ENCODE measurements around the gene BBOX1. TPM values are rescaled to one million over a fixed set of nuclear protein-coding genes. Genes with fewer than 3 reads are reported as not detected.

Gene BBOX1
- total RNA-seq, 1 donor from 2014 or later = 26.2 TPM

DNA sequence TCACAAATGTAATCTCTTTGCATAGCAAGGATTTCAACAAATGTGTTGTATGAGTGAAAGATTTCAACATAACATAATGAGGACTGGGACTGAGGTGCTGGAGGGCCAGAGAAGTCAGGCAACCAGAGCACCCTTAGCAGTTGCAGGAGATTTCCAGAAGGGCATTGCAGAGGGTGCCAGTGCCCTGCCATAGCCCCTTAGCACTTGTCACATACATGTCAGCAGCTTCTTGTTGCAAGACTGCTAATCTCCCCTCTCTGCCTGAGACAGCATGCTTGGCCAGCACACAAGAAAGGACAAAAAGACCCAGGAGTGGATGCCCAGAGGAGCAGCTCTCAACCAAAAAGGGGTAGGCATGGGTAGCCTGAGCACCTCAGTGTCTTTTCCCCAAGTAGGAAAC, 43.2 kb downstream of the BBOX1 start:
- no peak for DNase-seq (ENCODE audit: low spot score)

DNA sequence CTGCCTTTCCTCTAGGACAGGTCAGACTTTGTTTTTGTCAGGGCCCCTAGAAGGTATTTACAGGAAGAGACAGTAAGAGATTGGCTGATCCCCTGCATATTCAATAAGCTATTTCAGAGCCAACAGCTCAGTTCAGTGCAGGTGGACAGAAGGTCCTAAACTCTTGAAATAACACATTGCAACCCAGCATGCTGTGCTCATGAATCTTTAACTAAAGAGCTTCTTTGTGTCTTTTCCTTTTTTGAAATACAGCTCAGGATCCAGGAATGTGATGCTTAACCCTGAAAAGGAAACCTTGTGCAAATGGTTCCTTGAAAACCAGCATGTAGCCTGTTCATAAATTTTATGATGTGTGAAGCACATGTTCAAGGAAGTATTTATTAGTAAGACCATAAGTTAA, 43.9 kb downstream of the BBOX1 start:
- DNase-seq (ENCODE audit: low spot score) = no peak

DNA sequence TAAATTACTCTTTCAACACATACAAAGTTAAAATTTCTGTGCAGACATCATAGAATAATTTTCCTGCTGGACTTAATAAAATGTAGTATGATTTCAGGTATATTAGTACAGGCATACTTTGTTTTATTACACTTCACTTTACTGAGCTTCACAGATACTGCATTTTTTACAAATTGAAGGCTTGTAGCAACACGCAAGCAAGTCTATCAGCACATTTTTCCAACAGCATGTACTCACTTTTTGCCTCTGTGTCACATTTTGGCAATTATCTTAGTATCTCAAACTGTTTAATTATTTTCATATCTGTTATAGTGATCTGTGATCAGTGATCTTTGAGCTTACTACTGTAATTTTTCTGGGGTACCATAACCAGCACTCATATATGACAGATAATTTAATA, 44.5 kb downstream of the BBOX1 start:
- no peak for DNase-seq (ENCODE audit: low spot score)

DNA sequence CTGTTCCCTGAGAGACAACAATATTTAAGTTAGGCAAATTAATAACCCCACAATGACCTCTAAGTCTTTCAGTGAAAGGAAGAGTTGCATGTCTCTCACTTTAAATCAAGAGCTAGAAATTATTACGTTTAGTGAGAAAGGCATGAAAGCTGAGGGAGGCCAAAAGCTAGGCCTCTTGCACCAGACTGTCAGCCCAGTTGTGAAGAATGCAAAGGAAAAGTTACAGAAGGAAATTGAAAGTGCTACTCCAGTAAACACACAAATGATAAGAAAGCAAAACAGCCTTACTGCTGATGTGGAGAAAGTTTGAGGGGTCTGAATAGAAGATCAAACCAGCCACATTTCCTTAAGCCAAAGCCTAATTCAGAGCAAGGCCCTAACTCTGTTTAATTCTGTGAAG, 45.0 kb downstream of the BBOX1 start:
- DNase-seq (ENCODE audit: low spot score) = no peak

DNA sequence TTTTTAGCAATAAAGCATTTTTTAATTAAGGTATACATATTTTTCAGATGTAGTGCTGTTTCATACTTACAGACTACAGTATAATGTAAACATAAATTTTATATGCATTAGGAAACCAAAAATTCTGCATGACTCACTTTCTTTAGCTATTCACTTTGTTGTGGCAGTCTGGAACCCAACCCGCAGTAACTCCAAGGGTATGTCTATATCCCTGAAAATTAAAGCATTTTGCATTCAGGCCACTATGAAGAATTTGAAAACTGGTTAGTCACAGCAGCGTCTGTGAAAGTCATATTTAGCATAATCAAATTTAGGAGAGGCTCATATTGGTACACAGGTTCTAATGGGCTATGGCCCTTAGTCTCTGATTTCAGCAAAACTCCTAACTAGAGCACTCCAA, 46.8 kb downstream of the BBOX1 start:
- DNase-seq (ENCODE audit: low spot score) = no peak

DNA sequence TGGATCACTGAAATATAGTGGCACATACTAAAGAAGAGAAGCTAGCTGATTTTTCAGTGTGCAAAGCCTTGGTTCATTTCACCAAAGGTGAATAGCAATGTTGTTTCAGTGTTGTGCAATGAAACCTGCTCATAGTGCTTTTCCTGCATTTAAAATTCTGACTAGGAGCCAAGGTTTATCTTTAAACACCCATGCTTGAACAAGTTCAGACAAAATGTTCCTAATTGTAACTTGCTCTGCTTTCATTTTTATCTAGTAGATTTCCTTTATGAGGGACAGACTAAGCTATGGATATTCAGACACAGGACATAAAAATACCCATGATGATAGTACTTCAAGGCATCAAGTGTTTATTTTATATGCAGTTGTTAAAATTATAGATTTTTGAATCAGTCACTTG, 47.7 kb downstream of the BBOX1 start:
- no peak for DNase-seq (ENCODE audit: low spot score)

DNA sequence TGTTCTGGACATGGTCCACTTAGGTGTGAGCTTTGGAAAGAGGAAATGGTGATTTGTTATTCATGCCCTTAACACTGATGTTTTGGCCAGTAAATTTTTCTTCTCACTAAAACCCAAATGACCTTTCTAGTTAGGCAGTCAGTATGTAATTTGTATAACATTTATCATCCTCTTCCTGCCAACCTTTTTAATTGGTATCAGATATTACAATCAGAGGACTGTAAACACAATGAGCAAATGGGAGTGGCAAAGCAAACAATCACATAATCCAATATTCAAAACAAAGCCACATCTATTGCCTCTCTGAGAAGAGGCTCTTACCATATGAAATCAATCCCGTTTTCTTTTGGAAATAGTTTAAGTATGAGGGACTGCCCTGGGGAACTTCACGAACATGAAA, 49.1 kb downstream of the BBOX1 start:
- DNase-seq (ENCODE audit: low spot score) = peak; percentile 18

DNA sequence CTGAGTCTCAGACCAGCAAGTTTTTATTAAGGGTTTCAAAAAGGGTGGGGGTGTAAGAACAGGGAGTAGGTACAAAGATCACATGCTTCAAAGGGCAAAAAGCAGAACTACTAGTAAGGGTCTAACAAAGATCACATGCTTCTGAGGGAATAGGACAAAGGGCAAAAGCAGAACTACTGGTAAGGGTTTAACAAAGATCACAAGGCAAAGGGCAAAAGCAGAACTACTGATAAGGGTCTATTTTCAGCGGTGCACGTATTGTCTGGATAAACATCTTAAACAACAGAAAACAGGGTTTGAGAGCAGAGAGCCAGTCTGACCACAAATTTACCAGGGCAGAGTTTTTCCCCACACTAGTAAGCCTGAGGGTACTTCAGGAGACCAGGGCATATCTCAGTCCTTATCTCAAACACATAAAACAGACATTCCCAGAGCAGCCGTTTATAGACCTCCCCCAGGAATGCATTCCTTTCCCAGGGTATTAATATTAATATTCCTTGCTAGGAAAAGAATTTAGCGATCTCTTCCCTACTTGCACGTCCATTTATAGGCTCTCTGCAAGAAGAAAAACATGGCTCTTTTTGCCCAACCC, 49.8 kb downstream of the BBOX1 start:
- peak; percentile 42 for DNase-seq (ENCODE audit: low spot score)

DNA sequence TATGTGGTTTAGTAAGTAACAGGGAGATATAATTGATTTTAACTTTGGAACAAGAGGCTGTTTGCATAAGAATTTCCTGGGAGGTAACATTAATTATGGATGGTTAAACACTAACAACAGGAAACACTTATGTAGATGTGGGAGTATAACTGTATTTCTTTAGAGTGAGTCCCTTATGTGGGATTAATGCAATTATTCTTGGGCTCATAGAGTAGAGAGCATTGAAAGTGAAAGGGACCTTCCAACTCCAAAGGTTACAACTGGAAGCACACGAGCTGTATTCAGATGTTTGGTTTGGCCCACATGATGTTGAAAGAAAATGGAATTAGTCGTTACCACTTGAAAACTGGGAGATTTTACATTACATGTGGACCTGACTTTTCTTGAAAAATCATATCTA, 53.5 kb downstream of the BBOX1 start:
- DNase-seq (ENCODE audit: low spot score) = no peak

DNA sequence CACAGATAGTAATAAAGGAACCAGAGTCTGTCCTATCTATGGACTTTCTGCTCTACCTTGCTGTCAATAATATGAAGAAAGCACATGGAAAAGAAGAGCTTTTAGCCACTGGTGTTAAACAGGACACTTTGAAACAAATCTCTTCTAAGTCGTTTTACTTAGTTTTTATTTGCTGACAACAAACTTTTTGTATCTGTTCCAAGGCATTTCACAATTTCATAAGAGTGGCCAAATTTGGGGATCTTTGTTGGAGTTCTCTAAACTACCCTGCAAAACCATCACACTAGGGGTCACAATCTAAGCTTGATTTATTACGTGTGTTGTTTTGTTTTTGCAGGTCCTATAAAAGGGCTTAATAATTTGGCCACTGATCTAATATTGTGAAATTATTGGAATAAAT, 54.4 kb downstream of the BBOX1 start:
- no peak for DNase-seq (ENCODE audit: low spot score)

DNA sequence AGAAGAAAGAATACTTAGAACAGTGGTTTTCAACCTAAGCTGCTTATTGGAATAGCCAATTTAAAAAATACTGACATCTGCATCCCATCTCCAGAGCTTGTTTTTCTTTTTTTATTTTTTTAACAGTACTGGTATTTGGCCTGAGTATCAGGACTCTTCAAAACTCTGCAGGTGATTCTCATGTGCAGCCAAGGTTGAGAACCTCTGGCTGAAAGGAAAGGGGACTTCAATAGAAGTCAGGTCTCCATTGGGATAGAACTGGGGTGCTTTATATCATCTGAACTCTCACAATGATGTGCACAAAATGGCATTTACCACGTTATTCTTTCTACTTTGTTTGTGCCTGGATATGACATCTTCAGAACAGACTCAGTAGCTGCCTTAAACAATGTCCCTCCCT, 55.3 kb downstream of the BBOX1 start:
- DNase-seq (ENCODE audit: low spot score) = no peak

DNA sequence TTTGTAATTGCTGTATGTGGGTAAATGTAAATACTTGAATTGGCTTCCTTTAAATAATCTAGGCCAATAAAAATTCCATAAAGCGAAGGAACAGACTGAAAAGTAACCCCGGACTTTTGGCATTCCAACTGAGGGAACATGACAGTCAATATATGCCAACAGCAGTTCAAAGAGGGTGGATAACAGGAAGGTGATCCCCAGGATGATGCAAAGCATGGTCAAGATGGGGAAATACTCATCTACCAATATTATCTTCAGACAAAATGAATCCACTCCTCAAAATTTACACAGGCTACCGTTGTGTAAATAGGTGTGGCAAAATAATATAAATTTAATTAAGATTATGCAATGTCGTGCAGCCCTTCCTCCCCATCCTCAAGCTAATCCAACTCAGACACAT, 56.9 kb downstream of the BBOX1 start:
- DNase-seq (ENCODE audit: low spot score) = no peak

DNA sequence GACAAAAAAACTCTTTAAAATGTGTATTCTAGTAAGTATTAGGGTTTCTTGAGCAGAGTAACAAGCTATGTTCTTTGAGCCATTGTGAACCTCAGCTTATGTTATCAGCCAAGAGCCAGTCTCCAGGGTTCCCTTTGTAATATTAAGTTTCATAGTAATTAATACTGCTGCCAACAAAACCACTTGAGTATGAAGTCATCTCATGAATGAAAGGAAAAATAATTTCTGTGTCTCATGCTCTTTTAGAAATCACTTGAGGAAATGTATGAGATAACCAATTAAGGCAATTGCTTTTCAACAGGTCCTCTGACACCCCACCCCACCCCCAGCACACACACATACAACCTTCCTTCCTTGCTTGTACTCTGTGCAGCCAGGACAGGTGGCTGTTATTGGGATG, 59.9 kb downstream of the BBOX1 start:
- no peak for DNase-seq (ENCODE audit: low spot score)

DNA sequence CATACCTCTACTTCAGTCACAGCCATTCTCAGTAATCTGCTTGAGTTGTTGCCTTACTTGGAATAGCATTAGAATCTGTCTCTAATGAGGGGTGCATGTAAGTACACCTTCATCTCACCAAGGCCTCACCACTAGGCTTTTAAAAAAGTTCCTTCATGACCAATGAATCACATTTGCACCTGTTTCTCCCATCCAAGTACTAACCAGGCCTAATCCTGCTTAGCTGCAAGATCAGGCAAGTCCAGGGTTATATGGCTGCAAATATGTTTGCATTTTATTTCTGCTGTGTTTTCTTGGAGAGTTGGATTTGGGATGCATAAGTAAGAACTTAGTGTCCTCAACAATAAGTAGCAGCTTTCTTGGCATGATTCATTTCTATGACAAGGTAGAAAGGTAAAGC, 66.9 kb downstream of the BBOX1 start:
- DNase-seq (ENCODE audit: low spot score) = no peak

DNA sequence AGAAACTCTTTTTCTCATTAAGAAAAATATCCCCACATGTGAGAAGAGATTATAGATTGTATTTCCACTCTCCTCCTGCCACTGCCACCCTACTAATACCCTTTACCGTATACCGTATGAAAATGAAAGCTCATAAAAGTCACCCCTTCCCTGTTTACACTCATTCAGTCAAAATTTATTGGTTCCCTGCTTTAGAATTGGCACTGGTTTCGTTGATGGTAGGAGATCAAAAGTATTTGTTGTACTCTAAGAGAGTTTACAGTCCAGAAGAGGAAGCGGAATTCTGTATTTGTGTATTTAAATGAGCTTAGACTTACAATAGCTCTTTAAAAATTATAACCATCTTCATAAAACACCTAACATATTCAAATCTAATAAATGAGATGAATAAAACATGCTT, 68.2 kb downstream of the BBOX1 start:
- no peak for DNase-seq (ENCODE audit: low spot score)

DNA sequence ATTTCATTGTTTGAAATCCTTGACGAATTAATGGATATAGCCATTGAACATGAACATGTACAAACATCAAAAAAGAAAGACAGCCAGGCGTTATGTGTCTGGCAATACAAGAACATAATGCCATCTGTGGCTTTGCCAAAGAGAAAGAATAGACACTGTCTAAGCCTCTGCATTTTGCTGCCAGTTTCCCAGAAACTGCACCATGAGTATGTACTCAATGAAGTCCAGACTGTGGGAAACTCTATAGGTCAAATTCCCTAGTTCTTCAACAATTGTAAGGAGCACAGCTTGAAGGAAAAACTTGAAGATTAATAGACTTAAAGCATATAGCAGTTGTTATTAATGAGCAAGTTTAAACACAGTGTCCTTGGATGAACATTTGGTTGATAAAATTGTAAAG, 71.3 kb downstream of the BBOX1 start:
- DNase-seq (ENCODE audit: low spot score) = no peak

DNA sequence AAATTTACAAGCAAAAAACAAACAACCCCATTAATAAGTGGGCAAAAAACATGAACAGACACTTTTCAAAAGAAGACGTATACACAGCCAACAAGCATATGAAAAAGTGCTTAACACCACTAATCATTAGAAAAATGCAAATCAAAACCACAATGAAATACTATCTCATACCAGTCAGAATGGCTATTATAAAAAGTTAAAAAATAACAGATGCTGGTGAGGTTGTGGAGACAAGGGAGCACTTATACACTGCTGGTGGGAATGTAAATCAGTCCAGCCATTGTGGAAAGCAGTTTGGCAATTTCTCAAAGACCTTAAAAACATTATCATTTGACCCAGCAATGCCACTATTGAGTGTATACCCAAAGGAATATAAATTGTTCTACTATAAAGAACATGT, 72.3 kb downstream of the BBOX1 start:
- no peak for DNase-seq (ENCODE audit: low spot score)

DNA sequence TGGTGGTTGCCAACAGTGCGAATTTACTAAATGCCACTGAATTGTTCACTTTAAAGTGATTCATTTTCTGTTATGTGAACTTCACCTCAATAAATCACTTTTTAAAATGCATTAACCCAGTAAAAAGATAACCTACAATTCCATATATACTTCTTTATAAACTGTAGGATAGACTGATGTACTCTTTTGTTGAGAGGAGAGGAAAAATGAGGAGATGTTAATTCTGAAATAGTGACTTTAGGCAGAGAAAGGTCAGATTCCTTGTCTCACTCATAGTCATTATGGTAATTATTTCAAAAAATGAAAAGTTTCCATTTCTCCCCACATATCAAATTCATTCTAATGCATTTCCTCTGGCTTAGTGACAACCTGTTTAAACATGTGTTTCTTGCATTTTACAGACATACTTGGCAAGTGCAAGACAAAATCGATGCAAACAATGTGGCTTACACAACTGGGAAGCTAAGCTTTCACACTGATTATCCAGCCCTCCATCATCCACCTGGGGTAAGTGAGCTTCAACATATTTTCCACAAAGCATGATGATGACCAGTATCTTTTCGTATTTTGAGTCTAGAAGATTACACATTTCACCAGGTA, 74.5 kb downstream of the BBOX1 start:
- DNase-seq (ENCODE audit: low spot score) = no peak

DNA sequence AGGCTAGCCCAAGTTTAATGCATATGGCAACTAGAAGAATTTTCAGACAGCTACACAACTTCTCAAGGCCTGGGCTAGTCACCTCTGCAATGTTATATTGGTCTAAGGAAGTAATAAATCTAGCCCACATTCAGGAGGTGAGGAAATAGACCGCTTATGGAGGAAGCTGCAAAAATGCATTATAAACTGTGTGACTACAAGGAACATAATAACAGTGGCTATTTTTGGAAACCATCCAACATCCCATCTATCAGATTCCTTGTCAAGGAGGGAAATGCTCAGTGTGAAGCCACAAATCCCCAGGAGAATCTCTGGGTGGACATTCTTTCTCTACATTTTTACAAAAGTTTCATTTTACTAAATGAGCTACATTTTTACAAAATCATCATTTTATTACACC, 76.1 kb downstream of the BBOX1 start:
- DNase-seq (ENCODE audit: low spot score) = no peak

DNA sequence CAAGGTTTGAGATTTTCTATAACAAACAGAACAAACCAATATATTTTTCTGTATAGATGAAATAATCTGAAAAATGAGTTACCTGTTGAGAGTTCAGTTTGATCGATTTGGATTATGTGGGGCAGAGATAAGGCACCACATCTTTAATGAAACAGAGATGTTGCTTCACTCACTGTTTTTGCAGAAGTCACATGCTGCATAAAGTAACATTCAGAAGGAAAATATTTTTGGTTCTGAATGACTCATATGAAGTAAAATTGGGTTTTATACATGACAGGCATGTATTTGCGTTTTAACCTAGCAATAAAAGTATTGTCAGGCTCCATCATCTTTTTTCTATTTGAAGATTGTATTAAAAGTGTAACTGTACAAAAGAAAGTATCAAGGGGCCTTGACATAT, 77.8 kb downstream of the BBOX1 start:
- DNase-seq (ENCODE audit: low spot score) = no peak

DNA sequence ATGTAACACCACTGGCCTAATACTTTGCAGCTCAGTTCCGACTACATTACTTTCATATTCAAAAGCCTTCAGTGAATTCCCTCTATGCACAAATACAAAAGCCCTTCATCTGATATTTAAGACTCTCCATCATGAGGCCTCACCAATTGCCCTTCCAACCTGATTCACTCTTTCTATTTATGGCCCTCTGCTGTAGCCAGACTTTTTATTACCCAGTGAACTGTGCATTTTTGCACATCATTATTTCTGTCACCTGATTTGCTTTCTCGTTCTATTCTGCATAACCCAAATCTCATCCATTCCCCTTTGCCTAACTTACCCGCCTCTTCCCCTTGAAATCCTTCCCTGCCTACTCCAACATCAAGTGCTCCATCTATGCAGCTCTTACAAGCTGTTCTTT, 78.3 kb downstream of the BBOX1 start:
- no peak for DNase-seq (ENCODE audit: low spot score)

DNA sequence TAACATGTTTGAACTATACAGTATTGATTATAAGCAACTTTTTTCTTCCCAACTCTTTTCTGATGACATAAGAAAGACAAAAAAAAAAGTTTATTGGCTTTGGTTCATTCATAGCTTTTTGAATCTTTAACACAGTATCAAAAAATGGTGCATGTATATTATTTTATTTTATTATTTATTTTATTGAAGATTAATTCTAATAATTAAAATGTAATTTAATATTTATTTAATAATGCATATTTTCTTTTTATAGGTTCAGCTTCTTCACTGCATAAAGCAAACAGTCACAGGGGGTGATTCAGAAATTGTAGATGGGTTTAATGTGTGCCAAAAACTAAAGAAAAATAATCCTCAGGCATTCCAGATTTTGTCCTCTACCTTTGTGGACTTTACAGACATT, 78.8 kb downstream of the BBOX1 start:
- DNase-seq (ENCODE audit: low spot score) = no peak

DNA sequence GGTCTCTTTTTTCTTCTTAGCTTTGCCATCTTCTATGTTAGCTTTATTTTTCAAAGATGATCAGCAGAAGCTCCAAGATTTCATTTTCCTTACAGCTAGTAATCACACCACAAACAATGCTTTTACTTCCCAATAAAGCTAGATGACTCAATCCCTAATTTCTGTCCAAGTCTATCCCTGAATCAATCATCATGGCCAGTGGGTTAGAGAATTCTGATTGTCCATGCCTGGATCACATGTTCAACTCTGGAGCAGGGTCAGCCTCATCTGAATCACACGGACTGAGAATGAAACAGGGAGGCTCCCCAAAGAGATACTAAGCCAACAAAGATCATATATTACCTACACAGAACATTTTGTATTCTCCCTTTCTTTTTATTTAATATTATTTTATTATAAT, 79.6 kb downstream of the BBOX1 start:
- no peak for DNase-seq (ENCODE audit: low spot score)

DNA sequence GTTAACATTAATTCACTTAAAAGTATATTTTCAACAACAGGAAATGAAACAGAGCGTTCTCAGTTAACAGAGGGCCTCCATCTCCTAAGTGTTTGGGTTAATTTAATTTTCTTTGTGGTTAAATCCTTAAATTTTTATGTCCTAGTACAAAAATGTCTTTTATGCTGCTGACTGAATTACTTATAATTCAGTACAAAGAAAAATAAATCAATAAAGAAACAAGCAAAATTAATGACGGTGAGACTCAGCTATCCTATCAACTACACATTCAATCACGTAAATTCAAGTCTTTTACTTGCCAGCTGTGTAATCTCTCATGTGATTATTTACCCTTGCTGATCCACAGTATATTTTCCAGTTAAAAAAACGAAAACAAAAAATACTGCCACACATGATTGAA, 81.4 kb downstream of the BBOX1 start:
- DNase-seq (ENCODE audit: low spot score) = no peak

All from mucosa of gallbladder (tissue), 1 donor.